Activated CD8-positive, alpha-beta T cell treated with anti-CD3 and anti-CD28 coated beads for 36 hours (primary cell): ENCODE results near the gene CFAP65. TPM values are rescaled to one million over a fixed set of nuclear protein-coding genes. Genes with fewer than 3 reads are reported as not detected.

Source experiments
- ATAC-seq: fragments of 200-7000 bp; cut with Tn5 transposase; one replicate; pipeline ENCODE4 v1.10.0; 2021; ENCODE audit warnings: mild to moderate bottlenecking, moderate library complexity
- CTCF ChIA-PET: fragments of 350-600 bp; sonication (Branson Sonifier 250); formaldehyde crosslinking; loops from one replicate; lab custom pipeline; 2021; ENCODE audit warnings: antibody characterized with exemption; lab: Charles Lee
- POLR2A ChIA-PET: fragments of 350-600 bp; sonication (Branson Sonifier 250); formaldehyde crosslinking; loops from one replicate; lab custom pipeline; 2021; ENCODE audit warnings: antibody characterized with exemption; lab: Charles Lee
- DNase-seq: peaks from one replicate; pipeline ENCODE4 v3.0.0-alpha.2; 2020
- H3K27ac Mint-ChIP-seq: one replicate; pipeline ENCODE4 v1.8.0; 2021; ENCODE audit warnings: mild to moderate bottlenecking, mixed read lengths
- H3K27me3 Mint-ChIP-seq: one replicate; pipeline ENCODE4 v1.8.0; 2021; ENCODE audit warnings: mixed read lengths
- H3K36me3 Mint-ChIP-seq: one replicate; pipeline ENCODE4 v1.8.0; 2021; ENCODE audit warnings: low read depth, mixed read lengths
- H3K4me1 Mint-ChIP-seq: one replicate; pipeline ENCODE4 v1.8.0; 2021; ENCODE audit warnings: low read depth, mixed read lengths
- H3K4me3 Mint-ChIP-seq: one replicate; pipeline ENCODE4 v1.8.0; 2021; ENCODE audit warnings: mild to moderate bottlenecking, moderate library complexity, mixed read lengths
- H3K9me3 Mint-ChIP-seq: one replicate; pipeline ENCODE4 v1.8.0; 2021; ENCODE audit warnings: mixed read lengths
- intact Hi-C: fragments of 100-400 bp; cut with micrococcal nuclease; formaldehyde crosslinking; loops from one replicate; pipeline ENCODE4 v1.10.0; 2022
- total RNA-seq, 2 experiments: library from RNA; stranded (reverse); gene quantifications; one replicate each; pipeline ENCODE4 v1.2.3, GENCODE V29; 2021
- TF ChIP-seq, protein P1 (sequence below): fragments of 200-600 bp; IDR thresholded peaks from one replicate; pipeline ENCODE4 v1.8.0; 2022; ENCODE audit warnings: antibody characterized with exemption, mild to moderate bottlenecking

CFAP65 gene
- total RNA-seq, 2 experiments from 2014 or later: not detected

GRCh38 chr2:219081096-219081495 lies 39.8 kb upstream of the CFAP65 start:
- Mint-ChIP-seq H3K9me3 (no peaks in the 10 kb centered on the region), H3K4me3 (no peak overlapping the region), H3K4me1 (peaks cover 6% of the 10 kb centered on the region), H3K36me3 (peaks cover 11% of the 10 kb centered on the region), H3K27me3 (no peaks in the 10 kb centered on the region), H3K27ac (no peak overlapping the region)
- intact Hi-C loops: no loop called here
- POLR2A ChIA-PET: interaction anchor here (0.7 to 1.1 kb wide), 2 partner anchors 20 to 433 kb away, joined by 3 read pairs; partner anchors contain the start of gene ASIC4
- TF ChIP-seq, protein P1, sequence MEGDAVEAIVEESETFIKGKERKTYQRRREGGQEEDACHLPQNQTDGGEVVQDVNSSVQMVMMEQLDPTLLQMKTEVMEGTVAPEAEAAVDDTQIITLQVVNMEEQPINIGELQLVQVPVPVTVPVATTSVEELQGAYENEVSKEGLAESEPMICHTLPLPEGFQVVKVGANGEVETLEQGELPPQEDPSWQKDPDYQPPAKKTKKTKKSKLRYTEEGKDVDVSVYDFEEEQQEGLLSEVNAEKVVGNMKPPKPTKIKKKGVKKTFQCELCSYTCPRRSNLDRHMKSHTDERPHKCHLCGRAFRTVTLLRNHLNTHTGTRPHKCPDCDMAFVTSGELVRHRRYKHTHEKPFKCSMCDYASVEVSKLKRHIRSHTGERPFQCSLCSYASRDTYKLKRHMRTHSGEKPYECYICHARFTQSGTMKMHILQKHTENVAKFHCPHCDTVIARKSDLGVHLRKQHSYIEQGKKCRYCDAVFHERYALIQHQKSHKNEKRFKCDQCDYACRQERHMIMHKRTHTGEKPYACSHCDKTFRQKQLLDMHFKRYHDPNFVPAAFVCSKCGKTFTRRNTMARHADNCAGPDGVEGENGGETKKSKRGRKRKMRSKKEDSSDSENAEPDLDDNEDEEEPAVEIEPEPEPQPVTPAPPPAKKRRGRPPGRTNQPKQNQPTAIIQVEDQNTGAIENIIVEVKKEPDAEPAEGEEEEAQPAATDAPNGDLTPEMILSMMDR: no peak
- no peak for DNase-seq
- CTCF ChIA-PET: interaction anchor here (0.6 to 2.1 kb wide), 9 partner anchors 9 to 101 kb away, joined by 3 to 10 read pairs (median 4); no protein-coding TSS in a partner anchor
- ATAC-seq: no peak

DNA sequence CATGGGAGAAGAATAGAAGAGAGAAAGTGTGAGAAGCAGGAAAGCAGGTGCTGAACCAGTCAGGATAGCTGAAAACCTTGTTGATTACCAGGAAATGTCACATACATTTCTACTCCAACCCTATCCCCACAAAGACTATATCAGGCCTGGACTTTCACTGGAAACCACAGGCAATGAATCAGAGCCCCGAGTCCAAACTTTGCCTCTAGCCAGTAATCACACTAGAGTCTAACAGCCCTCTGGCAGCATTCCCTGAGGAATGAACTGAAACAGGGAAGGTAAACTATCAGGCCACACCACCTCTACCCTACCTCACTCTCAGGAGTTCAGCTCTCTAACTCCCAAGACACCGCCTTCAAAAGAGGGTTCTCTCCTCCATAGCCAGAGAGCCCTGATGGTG lies 38.1 kb upstream of the CFAP65 start:
- DNase-seq (no peak), ATAC-seq (no peak)
- ChIA-PET CTCF (interaction anchor here (0.7 to 2.1 kb wide), 4 partner anchors 21 to 75 kb away, joined by 3 to 10 read pairs (median 4); no protein-coding TSS in a partner anchor), POLR2A (no interaction called here)
- TF ChIP-seq, protein P1: no peak
- Mint-ChIP-seq H3K36me3 (peaks cover 16% of the 10 kb centered on the region), H3K4me3 (no peak overlapping the region), H3K27me3 (no peaks in the 10 kb centered on the region), H3K9me3 (no peaks in the 10 kb centered on the region), H3K4me1 (no peaks in the 10 kb centered on the region), H3K27ac (no peak overlapping the region)
- intact Hi-C loops: no loop called here

GRCh38 chr2:219078951-219079350 lies 37.6 kb upstream of the CFAP65 start:
- Mint-ChIP-seq H3K36me3 (peaks cover 19% of the 10 kb centered on the region), H3K9me3 (no peaks in the 10 kb centered on the region), H3K27ac (no peak overlapping the region), H3K27me3 (no peaks in the 10 kb centered on the region), H3K4me1 (no peaks in the 10 kb centered on the region), H3K4me3 (no peak overlapping the region)
- TF ChIP-seq, protein P1: no peak
- intact Hi-C loops: no loop called here
- ChIA-PET CTCF (interaction anchor here (0.7 to 2.1 kb wide), 7 partner anchors 10 to 76 kb away, joined by 3 to 10 read pairs (median 3); no protein-coding TSS in a partner anchor), POLR2A (no interaction called here)
- no peak for DNase-seq
- no peak for ATAC-seq

DNA sequence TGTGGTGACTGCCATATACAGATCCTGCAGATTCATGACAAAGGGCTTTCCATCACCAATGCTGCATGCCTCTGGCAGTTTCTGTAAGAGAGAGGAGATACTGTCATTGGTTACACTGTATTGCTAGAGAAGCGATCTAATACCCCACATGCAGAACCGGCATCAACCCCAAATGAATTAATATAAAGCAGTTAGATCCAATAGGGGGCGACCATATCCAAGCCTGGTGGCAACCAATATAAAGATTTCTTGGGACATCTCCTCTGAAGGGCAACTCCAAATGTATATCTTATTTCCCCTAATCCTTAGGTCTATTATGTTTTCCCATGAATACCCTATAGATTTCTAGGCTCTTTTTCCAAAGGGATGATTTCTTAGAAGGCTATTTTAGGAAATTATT lies 36.8 kb upstream of the CFAP65 start:
- no peaks in the 10 kb centered on the region for H3K4me1 Mint-ChIP-seq
- DNase-seq (no peak), ATAC-seq (no peak)
- H3K36me3 Mint-ChIP-seq: peaks cover 20% of the 10 kb centered on the region
- intact Hi-C loops: no loop called here
- TF ChIP-seq, protein P1: no peak
- H3K27me3 Mint-ChIP-seq: no peaks in the 10 kb centered on the region
- CTCF ChIA-PET: interaction anchor here (0.8 to 1.3 kb wide), 5 partner anchors 10 to 76 kb away, joined by 3 to 5 read pairs (median 3); no protein-coding TSS in a partner anchor
- no peaks in the 10 kb centered on the region for H3K9me3 Mint-ChIP-seq
- no peak overlapping the region for H3K27ac Mint-ChIP-seq
- POLR2A ChIA-PET: no interaction called here
- no peak overlapping the region for H3K4me3 Mint-ChIP-seq

DNA sequence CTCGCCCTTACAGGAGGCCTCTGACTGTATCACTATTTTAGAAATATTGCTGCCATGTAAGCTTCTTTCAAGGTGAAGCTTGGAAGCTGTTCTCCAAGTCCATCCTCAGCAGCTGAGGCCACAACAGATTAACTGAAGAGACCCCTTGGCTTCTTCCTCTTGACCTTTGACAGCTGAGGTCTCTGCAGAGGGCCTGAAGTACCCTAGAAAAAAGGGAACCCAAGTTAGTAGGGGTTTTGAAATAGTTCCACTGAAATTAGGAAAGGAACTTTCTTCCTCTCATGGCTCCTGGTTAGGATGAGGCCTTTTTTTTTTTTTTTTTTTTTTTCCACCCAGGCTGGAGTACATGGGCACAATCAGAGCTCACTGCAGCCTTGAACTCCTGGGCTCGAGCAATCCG lies 34.9 kb upstream of the CFAP65 start:
- DNase-seq: no peak
- intact Hi-C loops: no loop called here
- POLR2A ChIA-PET: no interaction called here

More for the DNA sequence above, 34.9 kb upstream of the CFAP65 start:
- Mint-ChIP-seq H3K27ac (no peak overlapping the region), H3K36me3 (peaks cover 20% of the 10 kb centered on the region), H3K4me3 (no peak overlapping the region), H3K27me3 (no peaks in the 10 kb centered on the region), H3K9me3 (no peaks in the 10 kb centered on the region), H3K4me1 (no peaks in the 10 kb centered on the region)
- CTCF ChIA-PET: interaction anchor here (1.0 to 24.1 kb wide), 6 partner anchors 8 to 77 kb away, joined by 3 to 431 read pairs (median 18); no protein-coding TSS in a partner anchor
- TF ChIP-seq, protein P1: no peak
- ATAC-seq: no peak
